HEK293 (cell line): Measurements from ENCODE around the gene NT5C2.

Source experiments
- CTCF ChIA-PET: fragments of 350-600 bp; formaldehyde crosslinking; extraction: SDS; loops from one replicate; lab custom pipeline; 2021; ENCODE audit warnings: antibody characterized with exemption; lab: Yijun Ruan, JAX
- POLR2A ChIA-PET: fragments of 300-600 bp; formaldehyde crosslinking; extraction: SDS; loops from one replicate; lab custom pipeline; 2020; ENCODE audit warnings: antibody characterized with exemption, inconsistent platforms; lab: Yijun Ruan, JAX
- H3K27ac ChIP-seq: fragments of 200-500 bp; sonication (Bioruptor generic); 2 replicates; pipeline ENCODE4 v1.5.1; 2014; ENCODE audit warnings: low read depth, low read length, control low read depth, inconsistent platforms; ENCODE audit errors: extremely low read depth
- H3K36me3 ChIP-seq, 2 experiments: fragments of 200-500 bp in 1 of 2; sonication (Bioruptor generic) in 1 of 2; 1 replicate in 1 of 2; 2 replicates in 1 of 2; pipeline ENCODE4 v1.5.1; 2014 to 2017; ENCODE audit warnings: inconsistent platforms in 2 of 2, low read length in 2 of 2; ENCODE audit not compliant: control insufficient read depth in 2 of 2, insufficient read depth in 1 of 2
- H3K4me1 ChIP-seq: fragments of 200-500 bp; sonication (Bioruptor generic); 2 replicates; pipeline ENCODE4 v1.5.1; 2014; ENCODE audit warnings: mild to moderate bottlenecking, low read length, inconsistent platforms; ENCODE audit not compliant: control insufficient read depth, insufficient read depth
- H3K4me3 ChIP-seq: 2 replicates; pipeline ENCODE4 v1.5.1; 2011; ENCODE audit warnings: low read depth, mild to moderate bottlenecking, control low read depth, low read length, moderate library complexity
- H3K9me3 ChIP-seq: fragments of 200-500 bp; sonication (Bioruptor generic); 2 replicates; pipeline ENCODE4 v1.5.1; 2014; ENCODE audit warnings: low read depth, low read length, inconsistent platforms; ENCODE audit not compliant: control insufficient read depth, insufficient read depth
- HOXD13 ChIP-seq: sonication (generic); formaldehyde crosslinking; IDR thresholded peaks from 2 replicates; pipeline ENCODE4 v1.8.0; 2022; ENCODE audit warnings: missing genetic modification reagents, borderline replicate concordance
- KLF7 ChIP-seq: fragments of 450-650 bp; formaldehyde crosslinking; IDR thresholded peaks from 2 replicates; pipeline ENCODE4 v1.5.1; 2016; ENCODE audit warnings: missing biosample characterization, missing genetic modification characterization, borderline replicate concordance
- MYNN ChIP-seq: fragments of 450-650 bp; formaldehyde crosslinking; IDR thresholded peaks from 2 replicates; pipeline ENCODE4 v1.5.1; 2016; ENCODE audit warnings: missing biosample characterization, missing genetic modification characterization, borderline replicate concordance
- RBAK ChIP-seq: fragments of 450-650 bp; formaldehyde crosslinking; IDR thresholded peaks from 2 replicates; pipeline ENCODE4 v1.5.1; 2016; ENCODE audit warnings: missing biosample characterization, missing genetic modification characterization
- SCRT1 ChIP-seq: fragments of 450-650 bp; formaldehyde crosslinking; IDR thresholded peaks from 2 replicates; pipeline ENCODE4 v1.5.1; 2016; ENCODE audit warnings: missing biosample characterization, missing genetic modification characterization, borderline replicate concordance
- TSHZ1 ChIP-seq: fragments of 450-650 bp; formaldehyde crosslinking; IDR thresholded peaks from 2 replicates; pipeline ENCODE4 v1.5.1; 2016; ENCODE audit warnings: missing biosample characterization, missing genetic modification characterization, borderline replicate concordance
- WT1 ChIP-seq: fragments of 450-650 bp; formaldehyde crosslinking; IDR thresholded peaks from 2 replicates; pipeline ENCODE4 v1.5.1; 2016; ENCODE audit warnings: missing biosample characterization, missing genetic modification characterization
- ZBTB17 ChIP-seq: fragments of 450-650 bp; formaldehyde crosslinking; IDR thresholded peaks from 2 replicates; pipeline ENCODE4 v1.5.1; 2016; ENCODE audit warnings: missing biosample characterization, missing genetic modification characterization
- ZBTB44 ChIP-seq: fragments of 450-650 bp; IDR thresholded peaks from 2 replicates; pipeline ENCODE4 v1.5.1; 2018; ENCODE audit warnings: missing biosample characterization, mild to moderate bottlenecking, missing genetic modification characterization
- ZBTB49 ChIP-seq: fragments of 450-650 bp; formaldehyde crosslinking; IDR thresholded peaks from 2 replicates; pipeline ENCODE4 v1.5.1; 2016; ENCODE audit warnings: missing biosample characterization, missing genetic modification characterization, low read depth
- ZEB2 ChIP-seq: fragments of 450-650 bp; formaldehyde crosslinking; IDR thresholded peaks from 2 replicates; pipeline ENCODE4 v1.5.1; 2016; ENCODE audit warnings: missing biosample characterization, missing genetic modification characterization
- ZFP3 ChIP-seq: fragments of 450-650 bp; formaldehyde crosslinking; IDR thresholded peaks from 2 replicates; pipeline ENCODE4 v1.5.1; 2016; ENCODE audit warnings: low read depth, missing biosample characterization, missing genetic modification characterization
- ZNF148 ChIP-seq: fragments of 450-650 bp; formaldehyde crosslinking; IDR thresholded peaks from 2 replicates; pipeline ENCODE4 v1.5.0; 2017; ENCODE audit warnings: missing biosample characterization, missing genetic modification characterization, borderline replicate concordance
- ZNF16 ChIP-seq: fragments of 450-650 bp; formaldehyde crosslinking; IDR thresholded peaks from 2 replicates; pipeline ENCODE4 v1.5.1; 2016; ENCODE audit warnings: low read depth, missing biosample characterization, missing genetic modification characterization
- ZNF214 ChIP-seq: fragments of 450-650 bp; formaldehyde crosslinking; IDR thresholded peaks from 2 replicates; pipeline ENCODE4 v1.5.1; 2017; ENCODE audit warnings: missing biosample characterization, mild to moderate bottlenecking, missing genetic modification characterization, borderline replicate concordance
- ZNF350 ChIP-seq: fragments of 450-650 bp; formaldehyde crosslinking; IDR thresholded peaks from 2 replicates; pipeline ENCODE4 v1.5.0; 2017; ENCODE audit warnings: missing biosample characterization, mild to moderate bottlenecking, missing genetic modification characterization
- ZNF37A ChIP-seq: fragments of 450-650 bp; IDR thresholded peaks from 2 replicates; pipeline ENCODE4 v1.5.1; 2018; ENCODE audit warnings: missing biosample characterization, missing genetic modification characterization
- ZNF398 ChIP-seq: fragments of 450-650 bp; formaldehyde crosslinking; IDR thresholded peaks from 2 replicates; pipeline ENCODE4 v1.5.1; 2017; ENCODE audit warnings: missing biosample characterization, missing genetic modification characterization
- ZNF449 ChIP-seq: fragments of 450-650 bp; formaldehyde crosslinking; IDR thresholded peaks from 2 replicates; pipeline ENCODE4 v1.5.1; 2017; ENCODE audit warnings: missing biosample characterization, mild to moderate bottlenecking, missing genetic modification characterization, moderate library complexity
- ZNF48 ChIP-seq: fragments of 450-650 bp; formaldehyde crosslinking; IDR thresholded peaks from 2 replicates; pipeline ENCODE4 v1.5.1; 2016; ENCODE audit warnings: missing biosample characterization, missing genetic modification characterization
- ZNF560 ChIP-seq: fragments of 450-650 bp; formaldehyde crosslinking; IDR thresholded peaks from 2 replicates; pipeline ENCODE4 v1.5.1; 2017; ENCODE audit warnings: missing biosample characterization, missing genetic modification characterization, borderline replicate concordance
- ZNF692 ChIP-seq: fragments of 450-650 bp; formaldehyde crosslinking; IDR thresholded peaks from 2 replicates; pipeline ENCODE4 v1.5.1; 2016; ENCODE audit warnings: missing biosample characterization, missing genetic modification characterization

The NT5C2 gene

GRCh38 chr10:103145860-103146466, 47.1 kb downstream of the NT5C2 start:
- POLR2A ChIA-PET = no interaction called here
- Histone ChIP-seq H3K27ac (no peak overlapping the region), H3K9me3 (no peaks in the 10 kb centered on the region), H3K36me3 (peaks cover 0 to 4% of the 10 kb centered on the region in 2 experiments; a peak in 1 of 3 replicates), H3K4me1 (peaks cover 35% of the 10 kb centered on the region), H3K4me3 (no peak overlapping the region)
- CTCF ChIA-PET = interaction anchor here (0.9 kb wide), 1 partner anchor 188 kb away, joined by 4 read pairs; no protein-coding TSS in a partner anchor
- no peak for TF ChIP-seq ZNF398 (tag by site-specific recombination)
- no peak for TF ChIP-seq ZFP3 (tag by site-specific recombination)
- no peak for TF ChIP-seq ZNF692 (tag by site-specific recombination)
- no peak for TF ChIP-seq KLF7 (tag by site-specific recombination)
- TF ChIP-seq ZNF148 = no peak
- no peak for TF ChIP-seq ZNF16 (tag by site-specific recombination)
- TF ChIP-seq ZEB2 (tag by site-specific recombination) = peak; percentile 62
- no peak for TF ChIP-seq MYNN (tag by site-specific recombination)
- TF ChIP-seq HOXD13 (CRISPR knock-in tag) = no peak
- no peak for TF ChIP-seq RBAK (tag by site-specific recombination)
- TF ChIP-seq ZNF37A (tag by site-specific recombination) = no peak
- TF ChIP-seq ZBTB44 (tag by site-specific recombination) = peak; percentile 63; the same call in 1 of the 2 replicates
- TF ChIP-seq TSHZ1 (tag by site-specific recombination) = no peak
- TF ChIP-seq ZNF48 (tag by site-specific recombination) = no peak
- no peak for TF ChIP-seq ZNF214 (tag by site-specific recombination)
- TF ChIP-seq ZNF350 (tag by site-specific recombination) = no peak
- peak; percentile 44; the same call in 1 of the 2 replicates for TF ChIP-seq ZBTB17 (tag by site-specific recombination)
- TF ChIP-seq SCRT1 (tag by site-specific recombination) = 0 out of 2 replicates have a peak, but pooled peaks have one; percentile 33
- no peak for TF ChIP-seq ZBTB49 (tag by site-specific recombination)
- no peak for TF ChIP-seq ZNF449 (tag by site-specific recombination)
- TF ChIP-seq ZNF560 (tag by site-specific recombination) = no peak
- TF ChIP-seq WT1 (tag by site-specific recombination) = no peak
